ENCODE data around the gene ZNF282. TPM values are rescaled to one million over a fixed set of nuclear protein-coding genes. Genes with fewer than 3 reads are reported as not detected.

Gene ZNF282
- total and polyA plus RNA-seq, 9 of the 15 experiments (the other 6 are each of a cell fraction or from before 2014, with no cell fraction given) = 0.76 to 58.6 (median 17.4) TPM

- TF ChIP-seq ZBTB40 (IDR thresholded peaks at IDR 0.05) (peak; percentile 41; the same call in 1 of the 2 replicates), ZBTB40 (CRISPR knock-in tag; IDR thresholded peaks at IDR 0.05) (no peak), HDAC2 (IDR thresholded peaks at IDR 0.05) (0 out of 2 replicates have a peak, but pooled peaks have one; percentile 13), ZFPM2 (CRISPR knock-in tag; IDR thresholded peaks at IDR 0.05) (no peak), NCOA2 (IDR thresholded peaks at IDR 0.05; ENCODE audit: partially characterized antibody in 2 of 2) (no peak), E2F6 (IDR thresholded peaks at IDR 0.05; ENCODE audit: borderline replicate concordance in 1 of 2, extremely low read depth in 1 of 2, insufficient read depth in 1 of 2, insufficient read length in 1 of 2, low read depth in 1 of 2, low read length in 1 of 2, poor library complexity in 1 of 2, severe bottlenecking in 1 of 2) (peak; percentile 32 to 59), E2F4 (CRISPR knock-in tag; IDR thresholded peaks at IDR 0.05; ENCODE audit: low read depth) (no peak), ZNF395 (CRISPR knock-in tag; IDR thresholded peaks at IDR 0.05) (no peak; the same call in 1 of the 2 replicates), BDP1 (IDR thresholded peaks at IDR 0.05; ENCODE audit: insufficient read depth, insufficient read length) (no peak), SRSF3 (IDR thresholded peaks at IDR 0.05; ENCODE audit: insufficient read depth, low read length) (0 out of 2 replicates have a peak, but pooled peaks have one; percentile 37)
Observed at GRCh38 chr7:149196151-149196704, 882 bp downstream of the ZNF282 start (continued).
